ENCODE results near the gene FOXN3.

Gene FOXN3

DNA sequence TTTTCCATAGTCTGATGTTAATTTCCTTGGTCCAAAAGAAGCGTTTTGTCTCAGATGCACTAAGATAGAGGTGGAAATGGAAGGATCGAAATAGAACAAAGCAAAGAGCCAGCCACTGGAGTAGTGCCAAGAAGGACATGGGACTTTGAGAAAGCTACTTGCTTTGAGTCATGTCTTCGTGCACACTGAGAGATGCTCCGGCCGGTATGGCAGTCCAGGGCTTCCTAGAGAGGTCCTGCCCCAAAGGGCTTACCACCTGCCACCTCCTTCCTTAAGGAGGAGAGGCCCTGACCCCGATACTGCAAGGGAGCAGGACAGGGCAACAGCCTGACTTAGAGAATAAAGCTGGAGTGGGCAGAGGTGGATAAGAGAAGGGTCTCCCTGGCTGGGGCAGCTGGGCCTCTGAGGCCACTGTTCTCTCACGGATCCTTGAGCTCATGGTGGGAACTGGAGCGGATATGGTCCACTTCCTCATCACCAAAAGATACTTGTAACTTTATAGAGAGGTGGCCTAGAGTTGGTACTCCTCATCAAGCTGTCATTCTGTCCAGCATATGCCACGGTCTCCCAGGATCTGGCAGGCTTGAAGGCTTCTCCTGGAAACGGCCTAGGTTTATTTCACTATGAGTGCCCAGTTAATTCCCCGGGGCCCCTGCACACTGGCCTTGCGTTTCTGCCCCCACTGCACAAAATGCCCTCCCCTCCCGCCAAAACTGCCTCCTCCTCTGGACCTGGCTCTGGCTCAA, 57.4 kb downstream of the FOXN3 start:
- no peak for DNase-seq

DNA sequence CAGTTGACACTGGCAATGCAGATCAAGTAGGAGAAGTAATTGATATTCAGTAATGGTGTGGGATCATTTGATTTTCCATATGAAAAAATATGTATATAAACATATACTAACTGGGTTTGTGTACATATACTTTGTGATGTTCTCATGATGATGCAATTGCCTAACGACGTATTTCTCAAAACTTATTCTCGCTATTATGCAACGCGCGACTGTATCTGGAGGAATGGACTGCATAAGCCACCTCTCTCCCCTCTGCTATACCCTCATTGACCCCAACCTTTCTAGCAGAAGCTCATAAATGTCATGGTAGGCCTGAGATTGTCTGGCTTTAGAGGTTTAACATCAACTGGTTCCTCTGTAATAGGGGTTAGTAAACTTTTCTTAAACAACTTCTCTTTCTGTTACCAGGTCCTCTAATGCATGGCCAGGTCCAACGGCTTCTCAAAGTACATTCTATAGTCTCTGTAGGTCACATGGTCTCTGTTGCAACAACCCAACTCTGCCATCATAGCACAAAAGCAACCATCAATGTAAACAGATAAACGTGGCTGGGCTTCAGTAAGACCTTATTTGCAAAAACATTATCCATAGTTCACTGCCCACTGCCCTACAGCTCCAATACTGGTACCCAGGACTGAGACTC, 59.3 kb downstream of the FOXN3 start:
- peak; percentile 37 to 78 for DNase-seq

DNA sequence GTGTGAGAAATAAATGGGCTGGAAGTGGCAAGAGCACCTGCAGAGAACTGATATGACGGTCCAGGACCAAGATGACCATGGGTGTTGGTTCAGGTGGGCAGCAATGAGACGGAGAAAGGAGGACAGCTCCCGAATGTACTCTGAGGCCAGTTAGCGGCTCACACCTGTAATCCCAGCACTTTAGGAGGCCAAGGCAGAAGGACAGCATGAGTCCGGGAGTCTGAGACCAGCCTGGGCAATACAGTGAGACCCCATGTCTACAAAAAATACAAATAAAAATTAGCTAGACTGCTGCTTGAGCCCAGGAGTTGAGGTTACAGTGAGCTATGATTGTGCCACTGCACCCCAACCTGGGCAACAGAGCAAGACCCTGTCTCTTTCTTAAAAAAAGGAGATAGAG, 60.1 kb downstream of the FOXN3 start:
- DNase-seq: no peak

DNA sequence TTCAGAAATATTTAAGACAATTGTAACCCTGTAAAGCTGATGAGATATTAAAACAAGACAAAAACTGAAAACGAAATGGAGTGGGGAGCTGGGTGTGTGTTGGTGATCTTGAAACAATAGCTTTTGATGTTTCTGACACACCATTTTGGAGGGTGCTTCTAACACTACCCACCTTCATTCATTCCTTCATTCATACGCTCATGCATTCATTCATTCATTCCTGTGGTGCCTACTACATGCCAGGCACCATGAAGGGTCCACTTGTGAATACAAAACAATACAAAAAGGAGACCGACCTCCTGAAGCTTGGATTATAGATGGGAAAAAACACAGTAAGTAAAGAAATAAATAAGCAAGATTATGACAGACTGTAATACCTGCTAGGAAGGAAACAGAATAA, 60.5 kb downstream of the FOXN3 start:
- DNase-seq: no peak

DNA sequence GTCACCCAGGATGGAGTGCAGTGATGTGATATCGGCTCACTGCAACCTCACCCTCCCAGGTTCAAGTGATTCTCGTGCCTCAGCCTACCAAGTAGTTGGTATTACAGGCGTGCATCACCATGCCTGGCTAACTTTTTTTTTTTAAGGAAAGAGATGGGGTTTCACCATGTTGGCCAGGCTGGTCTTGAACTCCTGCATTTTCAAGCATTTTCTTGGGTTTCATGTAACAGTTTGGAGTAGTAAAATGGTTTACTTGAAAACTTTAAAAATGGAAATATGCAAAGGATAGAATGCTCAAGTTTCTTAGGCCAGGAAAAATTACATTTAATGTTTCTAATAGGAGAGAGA, 63.3 kb downstream of the FOXN3 start:
- no peak for DNase-seq

DNA sequence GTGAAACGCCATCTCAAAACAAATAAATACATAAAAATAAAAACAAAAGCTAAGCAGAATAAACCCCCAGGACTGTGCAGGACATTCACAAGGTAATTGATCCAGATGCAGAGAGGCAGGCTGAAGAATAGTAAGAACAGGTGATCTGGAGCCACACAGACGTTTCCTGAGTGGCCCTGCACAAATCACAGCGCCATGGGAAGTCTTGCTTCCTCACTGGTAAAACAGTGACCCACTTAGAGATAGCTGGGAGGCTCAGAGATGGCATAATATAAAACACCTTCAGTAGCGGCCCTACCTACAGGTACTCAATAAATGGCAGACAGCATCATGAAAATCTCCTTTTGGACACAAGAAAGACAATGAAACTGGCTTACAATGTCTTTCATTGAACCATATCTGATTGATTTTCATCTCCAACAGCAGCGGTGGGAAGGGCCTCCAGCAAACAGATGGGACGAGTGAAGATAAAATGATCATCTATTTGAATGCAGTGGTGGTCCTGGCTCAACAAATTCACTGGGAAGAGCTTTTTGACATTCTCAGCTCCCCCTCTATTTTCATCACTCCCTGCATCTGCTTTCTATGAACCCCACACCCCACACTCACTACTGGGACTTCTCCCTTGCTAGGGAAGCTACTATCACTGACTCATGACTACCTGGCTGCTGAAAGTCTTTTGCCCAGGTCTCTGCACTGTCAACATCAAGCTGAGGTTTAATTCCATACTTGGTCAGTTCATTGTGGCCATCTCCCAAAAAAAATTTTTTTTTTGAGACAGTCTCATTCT, 63.9 kb downstream of the FOXN3 start:
- no peak for DNase-seq

DNA sequence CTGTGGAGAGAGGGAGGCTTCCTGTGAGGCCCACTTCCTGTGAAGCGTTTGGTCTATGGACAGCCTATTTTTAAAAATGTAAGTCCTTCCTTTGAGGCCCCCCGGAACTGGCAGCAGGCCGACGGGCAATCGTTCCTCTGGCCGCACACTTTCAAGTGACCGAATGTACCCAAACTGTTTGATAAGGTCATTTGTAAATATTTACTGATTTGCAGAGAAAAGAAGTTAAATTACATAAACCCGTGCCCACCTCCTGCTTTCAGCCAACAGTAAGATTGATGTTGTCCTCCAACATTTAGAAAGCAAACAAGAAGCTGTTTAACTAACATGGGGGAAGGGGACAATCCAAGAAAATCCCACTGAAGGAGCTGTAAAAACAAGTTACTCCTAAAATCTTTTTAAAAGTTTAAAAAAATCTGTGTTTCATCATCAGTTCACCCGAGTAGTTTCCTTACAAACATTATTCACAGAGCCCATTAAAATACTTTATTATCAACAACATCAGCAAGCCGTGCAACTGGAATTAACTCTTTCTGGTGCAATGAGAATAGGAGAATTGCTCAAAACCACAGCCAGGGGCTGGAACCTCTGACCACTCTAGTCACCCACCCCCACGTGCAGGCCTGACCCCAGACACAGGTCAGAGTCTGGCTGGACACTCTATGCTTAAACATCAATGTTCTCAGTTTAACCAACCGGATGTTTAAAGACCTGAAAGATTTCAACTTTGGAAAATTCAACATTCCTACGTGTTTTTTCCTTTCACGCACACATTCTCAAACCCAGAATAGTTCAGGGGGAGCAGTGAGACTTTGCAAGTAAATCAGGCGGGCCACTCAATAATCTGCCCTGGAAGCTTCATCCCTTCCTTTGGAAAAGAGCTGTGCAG, 65.3 kb downstream of the FOXN3 start:
- no peak for DNase-seq

DNA sequence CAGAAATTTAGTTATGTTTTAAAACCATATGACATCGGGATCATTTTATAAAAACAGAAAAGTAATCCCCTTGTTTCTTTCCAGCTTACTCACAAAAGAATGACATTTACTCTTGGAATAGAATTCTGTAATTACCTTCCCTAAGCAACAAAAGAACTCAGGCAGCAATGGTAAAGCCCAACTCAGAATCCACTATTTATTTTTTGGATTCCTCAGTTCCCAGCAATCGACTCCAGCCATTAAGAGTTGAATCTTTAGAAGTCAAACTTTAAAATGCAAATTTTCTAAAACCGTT, 65.9 kb downstream of the FOXN3 start:
- no peak for DNase-seq

DNA sequence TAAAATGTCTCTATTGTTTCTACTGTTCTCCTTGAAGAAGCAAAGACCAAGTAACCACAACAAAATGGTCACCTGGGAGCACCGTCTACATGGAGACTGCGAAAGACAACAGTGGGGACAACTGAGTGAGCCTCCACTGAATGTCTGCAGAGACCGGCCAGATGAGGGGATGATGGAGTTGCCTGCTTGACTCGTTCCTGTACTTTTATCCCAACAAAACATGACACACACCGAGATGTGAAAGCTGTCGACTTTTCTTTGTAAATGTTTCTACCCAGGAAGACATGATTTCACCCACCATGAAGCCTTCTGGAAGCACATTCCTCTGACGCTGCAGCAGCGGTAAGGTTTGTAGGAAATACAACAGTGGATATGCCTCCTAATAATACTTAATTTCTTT, 66.9 kb downstream of the FOXN3 start:
- DNase-seq: no peak

DNA sequence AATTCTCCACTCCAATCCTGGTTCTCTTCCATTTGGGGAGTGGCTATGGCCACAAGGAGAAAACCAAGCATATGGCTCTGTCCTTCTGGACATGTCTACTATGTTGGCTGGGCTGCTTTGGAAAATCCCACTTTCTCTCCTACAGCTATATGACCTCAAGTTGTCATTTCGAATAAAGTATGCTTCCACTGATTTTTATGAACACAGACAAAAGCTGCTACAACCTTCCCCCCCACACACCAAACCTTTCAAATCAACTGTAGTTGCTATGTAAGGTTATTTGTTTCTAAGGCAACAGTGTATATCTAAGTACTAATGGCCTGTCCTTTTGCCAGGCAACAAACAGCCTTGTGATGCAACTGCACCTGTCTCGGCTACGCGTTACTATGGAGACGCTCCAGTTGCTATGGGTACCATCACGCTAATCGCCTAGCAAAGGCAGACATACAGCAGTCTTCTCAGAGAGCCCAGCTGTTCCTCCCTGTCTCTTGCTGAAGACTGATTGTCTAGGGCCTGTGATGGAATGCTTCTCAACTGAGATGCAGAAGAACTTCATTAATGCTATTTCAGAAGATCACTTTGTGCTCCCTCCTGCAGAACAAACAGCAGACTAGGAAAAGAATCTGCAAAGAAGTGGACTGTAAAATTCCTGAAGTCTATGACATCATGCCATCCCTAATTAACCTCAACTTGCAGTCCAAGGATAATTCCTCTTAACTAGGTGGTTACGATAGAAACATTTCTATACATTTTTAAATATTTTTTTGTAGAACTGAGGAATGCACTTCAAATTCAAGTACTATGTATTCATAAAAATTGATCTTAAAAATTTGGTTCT, 67.6 kb downstream of the FOXN3 start:
- no peak for DNase-seq

DNA sequence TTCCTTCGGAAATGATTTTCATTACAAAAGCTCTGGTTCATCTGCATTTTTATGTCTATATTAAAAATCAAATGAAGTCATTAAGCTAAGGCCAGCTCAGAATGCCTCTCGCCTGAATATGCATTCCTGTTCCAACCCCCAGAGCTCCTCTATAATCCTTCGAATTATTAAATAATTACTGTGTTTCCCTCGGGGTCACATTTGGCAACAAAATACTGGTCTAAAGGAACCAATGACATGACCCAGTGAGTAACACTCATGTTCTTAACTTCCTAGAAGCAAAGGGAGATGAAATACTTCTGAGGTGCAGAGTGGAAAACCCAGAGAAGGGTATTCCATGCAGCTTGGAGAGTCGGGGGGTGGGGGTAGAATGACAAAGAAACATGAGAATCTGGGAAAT, 68.3 kb downstream of the FOXN3 start:
- DNase-seq: no peak

DNA sequence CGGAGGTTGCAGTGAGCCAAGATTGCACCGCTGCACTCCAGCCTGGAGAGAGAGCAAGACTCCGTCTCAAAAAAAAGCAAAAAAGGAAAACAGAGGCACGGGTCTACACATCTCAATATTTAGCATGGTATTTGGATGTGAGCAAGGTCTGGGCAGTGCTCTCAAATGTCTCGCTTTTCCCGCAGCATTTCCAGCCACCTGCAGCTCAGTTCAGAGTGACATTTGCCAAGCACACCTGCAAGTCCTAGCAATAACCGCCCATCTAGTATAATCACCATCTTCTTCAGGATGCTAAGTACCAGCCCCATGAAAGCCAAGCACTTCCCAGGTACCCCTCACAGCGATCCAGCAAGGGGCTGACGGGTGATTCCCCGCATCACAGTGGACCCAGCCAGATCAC, 69.1 kb downstream of the FOXN3 start:
- DNase-seq: no peak

DNA sequence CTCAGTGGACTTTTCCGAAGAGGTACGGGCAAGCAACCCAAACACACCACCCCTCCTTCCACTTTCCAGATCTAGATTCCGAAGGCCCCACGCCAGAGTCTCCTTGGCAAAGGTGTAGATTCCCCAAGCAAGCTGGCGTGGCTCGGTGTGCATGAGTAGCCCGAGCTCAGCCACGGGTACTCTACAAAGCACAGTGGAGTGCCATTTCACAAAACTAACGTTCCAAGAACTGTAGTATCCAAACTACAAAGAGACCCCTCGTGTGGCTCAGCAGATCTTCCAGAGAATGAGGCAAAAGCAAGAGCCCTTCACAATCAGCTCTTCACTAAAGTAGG, 72.1 kb downstream of the FOXN3 start:
- no peak for DNase-seq

DNA sequence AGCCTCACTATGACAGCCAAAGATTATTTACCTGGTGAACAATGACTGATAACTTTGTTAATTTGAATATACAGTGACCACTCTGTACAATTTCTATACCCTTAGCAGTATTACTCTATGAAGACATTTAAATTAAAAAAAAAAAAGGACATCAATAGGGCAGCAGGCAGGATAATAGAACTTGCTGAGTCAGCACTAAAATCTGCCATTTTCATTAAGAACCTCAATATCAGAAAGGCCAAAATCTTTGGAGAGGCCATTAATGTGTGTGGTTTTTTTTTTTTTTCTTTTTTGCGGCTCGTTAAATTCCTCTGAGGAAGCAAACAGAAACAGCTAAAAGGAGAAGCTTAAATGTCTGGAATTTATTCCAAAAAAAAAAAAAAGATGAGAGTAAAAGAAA, 73.7 kb downstream of the FOXN3 start:
- DNase-seq: no peak

DNA sequence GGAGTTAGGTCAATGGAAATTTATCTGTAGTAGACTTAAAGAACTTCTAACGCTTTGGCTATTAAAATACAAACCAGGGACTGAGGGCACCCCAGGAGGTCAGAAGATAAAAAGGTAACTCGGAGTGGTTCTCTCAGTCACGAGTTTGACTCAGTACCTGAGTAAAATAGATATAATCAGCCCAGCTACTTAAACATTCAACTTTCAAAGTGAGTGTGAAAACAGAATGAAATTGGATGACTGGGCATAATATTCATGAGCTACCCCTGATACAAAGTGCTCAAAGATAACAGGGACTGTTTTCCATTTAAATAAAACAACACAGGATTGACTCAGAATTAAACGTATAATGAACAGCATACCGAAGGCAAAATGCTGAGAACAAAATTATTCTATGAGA, 75.0 kb downstream of the FOXN3 start:
- DNase-seq: no peak

DNA sequence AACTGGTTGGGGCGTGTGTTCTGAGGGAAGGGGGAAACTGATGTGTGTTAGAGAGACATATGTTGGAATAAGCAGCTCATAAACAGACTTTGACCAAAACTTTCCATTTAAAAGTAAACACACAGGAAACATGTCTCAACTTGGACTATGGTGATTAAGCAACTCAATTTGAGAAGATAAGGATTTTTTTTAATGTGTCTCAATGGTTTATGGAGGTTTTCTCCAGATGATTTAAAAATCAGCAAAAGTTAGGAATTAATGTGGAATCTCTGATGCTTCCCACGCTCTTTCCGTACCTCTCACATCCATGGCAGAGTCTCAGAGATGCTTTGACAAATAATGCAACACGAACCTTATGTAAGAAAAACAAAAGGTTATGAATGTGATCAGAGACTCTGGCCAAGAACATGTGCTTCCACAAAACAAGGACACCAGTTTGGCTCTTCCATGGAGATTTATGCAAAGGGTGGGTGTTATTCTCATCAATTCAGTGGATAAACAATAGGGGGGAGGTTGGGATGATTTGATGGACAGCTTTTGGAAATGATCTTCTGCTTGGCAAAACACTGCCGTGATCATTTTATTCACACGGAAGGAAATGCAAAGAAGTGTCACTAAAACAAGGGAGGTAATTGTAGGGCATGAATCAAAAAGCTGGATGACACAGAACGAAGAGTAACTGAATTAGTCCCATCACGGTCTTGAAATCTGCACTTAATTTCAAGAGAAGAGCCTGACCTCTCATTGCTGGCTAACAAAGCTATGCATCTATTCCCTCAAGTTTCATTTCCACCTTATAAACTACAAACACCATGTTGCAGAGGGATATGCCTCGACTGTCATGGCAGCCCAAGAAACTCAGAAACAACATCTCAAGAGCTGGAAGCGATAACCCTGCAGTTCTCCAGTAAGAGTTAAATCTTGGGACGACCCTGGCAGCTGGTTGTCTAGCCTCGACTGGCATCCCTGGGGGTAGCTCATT, 76.5 kb downstream of the FOXN3 start:
- no peak for DNase-seq

DNA sequence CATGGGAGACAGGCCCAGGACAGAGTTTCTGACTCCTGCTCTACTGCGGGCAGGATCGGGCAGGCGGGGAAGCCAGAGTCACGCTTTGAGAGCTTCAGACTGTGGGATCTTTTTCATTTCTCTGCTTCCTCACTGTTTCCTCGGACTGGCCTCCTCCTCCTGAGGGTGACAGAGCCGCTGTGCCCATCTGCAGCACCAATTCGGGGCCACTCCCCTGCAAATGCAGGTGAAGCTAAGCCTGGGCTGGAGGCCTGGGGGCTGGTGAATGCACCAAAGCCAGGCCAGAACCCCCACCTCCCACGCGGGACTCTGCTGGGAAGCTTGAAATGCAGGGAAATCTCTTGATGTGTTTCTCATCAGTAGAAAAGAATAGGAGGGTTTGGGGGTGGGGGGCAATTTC, 77.5 kb downstream of the FOXN3 start:
- DNase-seq: peak in 1 of 2 donors; percentile 18

DNA sequence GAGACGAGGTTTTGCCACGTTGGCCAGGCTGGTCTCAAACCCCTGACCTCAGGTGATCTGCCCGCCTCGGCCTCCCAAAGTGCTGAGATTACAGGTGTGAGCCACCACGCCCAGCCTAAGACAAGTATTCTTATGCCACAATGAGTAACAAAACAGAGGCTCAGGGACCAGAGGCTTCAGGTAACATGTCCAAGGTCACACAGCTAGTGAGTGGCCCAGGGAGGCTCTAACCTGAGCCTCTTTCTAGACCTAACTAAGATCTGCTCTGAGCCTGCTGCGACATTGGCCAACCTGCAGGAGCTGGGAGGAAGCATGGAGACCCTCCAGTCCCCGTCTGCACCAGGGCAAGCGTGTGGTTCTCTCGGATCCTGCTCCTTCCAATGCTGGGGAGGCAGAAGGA, 77.9 kb downstream of the FOXN3 start:
- DNase-seq: no peak

DNA sequence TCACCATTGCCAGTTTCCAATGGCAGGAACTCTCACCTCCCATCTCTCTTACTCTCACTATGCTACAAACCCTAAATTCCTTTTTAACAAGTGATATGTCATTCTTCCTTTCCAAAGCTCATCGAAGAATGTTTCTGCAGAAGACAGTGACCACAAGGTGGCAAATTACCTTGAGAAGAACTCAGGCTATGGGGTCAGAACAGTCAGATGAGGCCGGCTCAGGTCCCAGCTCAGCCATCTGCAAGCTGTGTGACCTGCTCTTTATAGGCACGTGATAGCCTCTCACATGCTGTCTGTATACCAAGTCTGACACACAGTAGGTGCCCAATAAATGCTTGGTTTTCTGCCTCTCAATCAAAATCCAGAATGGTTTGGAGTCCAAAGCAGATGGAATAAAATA, 80.7 kb downstream of the FOXN3 start:
- no peak for DNase-seq

DNA sequence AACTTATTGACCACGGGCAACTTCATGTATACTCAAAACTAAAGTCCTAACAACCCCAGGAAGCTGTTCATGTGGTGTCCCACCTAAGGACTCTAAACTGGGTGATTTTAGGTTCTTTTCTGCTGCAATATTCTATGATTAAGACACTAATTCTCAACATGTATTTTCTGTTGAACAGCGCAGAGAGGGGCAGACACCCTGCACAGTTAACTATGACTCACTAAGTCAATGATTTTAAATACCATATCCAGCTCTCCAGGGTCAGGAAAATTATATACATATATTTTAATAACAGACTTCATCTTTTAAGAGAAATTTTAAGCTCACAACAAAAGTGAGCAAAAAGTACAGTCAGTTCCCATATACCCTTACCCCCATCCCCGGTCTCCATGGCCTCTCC, 85.0 kb downstream of the FOXN3 start:
- DNase-seq: no peak

DNA sequence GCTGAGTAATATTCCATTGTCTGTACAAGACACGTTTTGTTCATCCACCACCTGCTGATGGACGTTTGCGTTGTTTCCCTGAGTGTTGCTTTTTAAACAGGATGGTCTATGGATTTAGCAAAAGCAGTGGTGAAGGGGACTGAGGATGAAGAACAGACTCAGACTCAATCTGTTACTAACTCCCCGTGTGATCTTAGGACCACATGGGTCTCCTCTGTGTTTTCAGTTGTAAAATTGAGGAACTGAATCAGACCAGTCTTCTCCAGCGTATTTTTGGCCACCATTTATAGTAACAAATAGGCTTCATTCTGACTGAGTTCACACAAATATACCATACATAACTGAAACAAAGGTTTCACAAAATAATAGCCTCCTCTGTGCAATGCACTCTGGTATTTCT, 85.6 kb downstream of the FOXN3 start:
- DNase-seq: peak in 1 of 2 donors; percentile 23
